ENCODE data around the gene ARMC10. TPM values are rescaled to one million over a fixed set of nuclear protein-coding genes. Genes with fewer than 3 reads are reported as not detected.

Gene ARMC10
- total RNA-seq, 1 experiment from 2014 or later: 66.0 TPM

GRCh38 chr7:103140061-103140460 lies 65.1 kb downstream of the ARMC10 start:
- Histone ChIP-seq H3K9me2 (ENCODE audit: insufficient read depth) (no peaks in the 10 kb centered on the region), H3K9me3 (ENCODE audit: insufficient read depth, low read depth) (no peaks in the 10 kb centered on the region), H3K4me3 (no peak overlapping the region), H3F3A (ENCODE audit: insufficient read depth, low read depth) (no peaks in the 10 kb centered on the region), H3K4me1 (replicated peaks; ENCODE audit: insufficient read depth) (0 out of 2 replicates have a peak, but pooled peaks cover 6% of the 10 kb centered on the region), H2AFZ (no peak overlapping the region), H3K27me3 (ENCODE audit: insufficient read depth, low read depth) (no peaks in the 10 kb centered on the region), H4K20me1 (ENCODE audit: insufficient read depth) (no peaks in the 10 kb centered on the region), H3K27ac (no peak overlapping the region), H3K36me3 (ENCODE audit: low read depth) (no peaks in the 10 kb centered on the region), H3K79me2 (ENCODE audit: low read depth) (no peaks in the 10 kb centered on the region), H3K4me2 (no peak overlapping the region)
- POLR2A ChIA-PET (ENCODE audit: unreplicated experiment): no interaction called here
- BruUV-seq (replicated peaks): no TSS peak
- DNase-seq: no peak
- intact Hi-C loops (cut with micrococcal nuclease; ENCODE audit: unreplicated experiment): no loop called here
- CTCF ChIA-PET: no interaction called here
- no peak for TF ChIP-seq EZH2 (IDR thresholded peaks at IDR 0.05; ENCODE audit: low read depth)
- no peak for TF ChIP-seq CTCF (conservative IDR thresholded peaks at IDR 0.05)

- Histone ChIP-seq H4K20me1 (ENCODE audit: insufficient read depth) (no peaks in the 10 kb centered on the region), H2AFZ (no peak overlapping the region), H3K4me1 (replicated peaks; ENCODE audit: insufficient read depth) (0 out of 2 replicates have a peak, but pooled peaks cover 6% of the 10 kb centered on the region), H3K4me2 (no peak overlapping the region), H3K9me3 (ENCODE audit: insufficient read depth, low read depth) (no peaks in the 10 kb centered on the region), H3K9me2 (ENCODE audit: insufficient read depth) (no peaks in the 10 kb centered on the region), H3K79me2 (ENCODE audit: low read depth) (no peaks in the 10 kb centered on the region; the same call in 1 of the 2 replicates), H3F3A (ENCODE audit: insufficient read depth, low read depth) (no peaks in the 10 kb centered on the region), H3K27ac (no peak overlapping the region), H3K4me3 (no peak overlapping the region), H3K27me3 (ENCODE audit: insufficient read depth, low read depth) (no peaks in the 10 kb centered on the region), H3K36me3 (ENCODE audit: low read depth) (no peaks in the 10 kb centered on the region)
- intact Hi-C loops (cut with micrococcal nuclease; ENCODE audit: unreplicated experiment): no loop called here
- TF ChIP-seq EZH2 (IDR thresholded peaks at IDR 0.05; ENCODE audit: low read depth): no peak
- no peak for TF ChIP-seq CTCF (conservative IDR thresholded peaks at IDR 0.05)
- no peak for DNase-seq
- no TSS peak for BruUV-seq (replicated peaks)
- ChIA-PET POLR2A (ENCODE audit: unreplicated experiment) (no interaction called here), CTCF (no interaction called here)
Observed at GRCh38 chr7:103140685-103141084, 65.7 kb downstream of the ARMC10 start.

GRCh38 chr7:103141753-103142404 lies 66.9 kb downstream of the ARMC10 start:
- intact Hi-C loops (cut with micrococcal nuclease; ENCODE audit: unreplicated experiment): no loop called here
- ChIA-PET POLR2A (ENCODE audit: unreplicated experiment) (interaction anchor here (0.6 kb wide), 1 partner anchor 9 kb away, joined by 5 read pairs; no protein-coding TSS in a partner anchor), CTCF (no interaction called here)
- Histone ChIP-seq H3K4me3 (no peak overlapping the region), H3K9me3 (ENCODE audit: insufficient read depth, low read depth) (no peaks in the 10 kb centered on the region), H2AFZ (no peak overlapping the region), H3K79me2 (ENCODE audit: low read depth) (no peaks in the 10 kb centered on the region; the same call in 1 of the 2 replicates), H3K9me2 (ENCODE audit: insufficient read depth) (no peaks in the 10 kb centered on the region), H4K20me1 (ENCODE audit: insufficient read depth) (no peaks in the 10 kb centered on the region), H3K27me3 (ENCODE audit: insufficient read depth, low read depth) (no peaks in the 10 kb centered on the region), H3F3A (ENCODE audit: insufficient read depth, low read depth) (no peaks in the 10 kb centered on the region), H3K36me3 (ENCODE audit: low read depth) (no peaks in the 10 kb centered on the region), H3K4me1 (replicated peaks; ENCODE audit: insufficient read depth) (peaks cover 7% of the 10 kb centered on the region; the same call in 1 of the 2 replicates), H3K4me2 (no peak overlapping the region), H3K27ac (no peak overlapping the region)
- TF ChIP-seq EZH2 (IDR thresholded peaks at IDR 0.05; ENCODE audit: low read depth) (no peak), CTCF (conservative IDR thresholded peaks at IDR 0.05) (no peak)
- no TSS peak for BruUV-seq (replicated peaks)
- DNase-seq: peak in 1 of 2 experiments; percentile 44
